HEK293 (cell line): ENCODE measurements around the gene COPZ1.
A peak's percentile ranks its signal among the peaks of the same experiment; 100 is the strongest.

Source experiments
- CTCF ChIA-PET: fragments of 350-600 bp; formaldehyde crosslinking; extraction: SDS; loops from one replicate; lab custom pipeline; 2021; ENCODE audit warnings: antibody characterized with exemption; lab: Yijun Ruan, JAX
- POLR2A ChIA-PET: fragments of 300-600 bp; formaldehyde crosslinking; extraction: SDS; loops from one replicate; lab custom pipeline; 2020; ENCODE audit warnings: antibody characterized with exemption, inconsistent platforms; lab: Yijun Ruan, JAX
- H3K27ac ChIP-seq: fragments of 200-500 bp; sonication (Bioruptor generic); 2 replicates; pipeline ENCODE4 v1.5.1; 2014; ENCODE audit warnings: low read depth, low read length, control low read depth, inconsistent platforms; ENCODE audit errors: extremely low read depth
- H3K36me3 ChIP-seq, 2 experiments: fragments of 200-500 bp in 1 of 2; sonication (Bioruptor generic) in 1 of 2; 1 replicate in 1 of 2; 2 replicates in 1 of 2; pipeline ENCODE4 v1.5.1; 2014 to 2017; ENCODE audit warnings: inconsistent platforms in 2 of 2, low read length in 2 of 2; ENCODE audit not compliant: control insufficient read depth in 2 of 2, insufficient read depth in 1 of 2
- H3K4me1 ChIP-seq: fragments of 200-500 bp; sonication (Bioruptor generic); 2 replicates; pipeline ENCODE4 v1.5.1; 2014; ENCODE audit warnings: mild to moderate bottlenecking, low read length, inconsistent platforms; ENCODE audit not compliant: control insufficient read depth, insufficient read depth
- H3K4me3 ChIP-seq: 2 replicates; pipeline ENCODE4 v1.5.1; 2011; ENCODE audit warnings: low read depth, mild to moderate bottlenecking, control low read depth, low read length, moderate library complexity
- H3K9me3 ChIP-seq: fragments of 200-500 bp; sonication (Bioruptor generic); 2 replicates; pipeline ENCODE4 v1.5.1; 2014; ENCODE audit warnings: low read depth, low read length, inconsistent platforms; ENCODE audit not compliant: control insufficient read depth, insufficient read depth
- ATF2 ChIP-seq: fragments of 450-650 bp; formaldehyde crosslinking; IDR thresholded peaks from 2 replicates; pipeline ENCODE4 v1.5.1; 2016; ENCODE audit warnings: missing biosample characterization, missing genetic modification characterization, low read depth
- BCL11B ChIP-seq: fragments of 450-650 bp; formaldehyde crosslinking; IDR thresholded peaks from 2 replicates; pipeline ENCODE4 v1.5.1; 2016; ENCODE audit warnings: low read depth, missing biosample characterization, missing genetic modification characterization
- GLIS1 ChIP-seq: fragments of 450-650 bp; formaldehyde crosslinking; IDR thresholded peaks from 2 replicates; pipeline ENCODE4 v1.5.1; 2016; ENCODE audit warnings: missing biosample characterization, missing genetic modification characterization
- HOXC10 ChIP-seq: sonication (generic); formaldehyde crosslinking; IDR thresholded peaks from 2 replicates; pipeline ENCODE4 v1.8.1; 2023; ENCODE audit warnings: mild to moderate bottlenecking, missing genetic modification reagents
- HOXD13 ChIP-seq: sonication (generic); formaldehyde crosslinking; IDR thresholded peaks from 2 replicates; pipeline ENCODE4 v1.8.0; 2022; ENCODE audit warnings: missing genetic modification reagents, borderline replicate concordance
- KLF16 ChIP-seq: fragments of 450-650 bp; formaldehyde crosslinking; IDR thresholded peaks from 2 replicates; pipeline ENCODE4 v1.5.1; 2017; ENCODE audit warnings: missing biosample characterization, missing genetic modification characterization
- KLF7 ChIP-seq: fragments of 450-650 bp; formaldehyde crosslinking; IDR thresholded peaks from 2 replicates; pipeline ENCODE4 v1.5.1; 2016; ENCODE audit warnings: missing biosample characterization, missing genetic modification characterization, borderline replicate concordance
- MEIS1 ChIP-seq: sonication (generic); formaldehyde crosslinking; IDR thresholded peaks from 2 replicates; pipeline ENCODE4 v1.8.1; 2022; ENCODE audit warnings: missing genetic modification reagents, mild to moderate bottlenecking, borderline replicate concordance
- OSR2 ChIP-seq: fragments of 450-650 bp; formaldehyde crosslinking; IDR thresholded peaks from 2 replicates; pipeline ENCODE4 v1.5.1; 2016; ENCODE audit warnings: missing biosample characterization, missing genetic modification characterization
- OVOL3 ChIP-seq: fragments of 450-650 bp; formaldehyde crosslinking; IDR thresholded peaks from 2 replicates; pipeline ENCODE4 v1.5.1; 2016; ENCODE audit warnings: missing biosample characterization, missing genetic modification characterization
- SP2 ChIP-seq: fragments of 450-650 bp; formaldehyde crosslinking; IDR thresholded peaks from 2 replicates; pipeline ENCODE4 v1.5.1; 2016; ENCODE audit warnings: missing biosample characterization, missing genetic modification characterization
- SP7 ChIP-seq: fragments of 450-650 bp; formaldehyde crosslinking; IDR thresholded peaks from 2 replicates; pipeline ENCODE4 v1.5.1; 2016; ENCODE audit warnings: missing biosample characterization, missing genetic modification characterization
- YY2 ChIP-seq: fragments of 450-650 bp; formaldehyde crosslinking; IDR thresholded peaks from 2 replicates; pipeline ENCODE4 v1.5.1; 2016; ENCODE audit warnings: missing biosample characterization, missing genetic modification characterization
- ZBTB6 ChIP-seq: fragments of 450-650 bp; formaldehyde crosslinking; IDR thresholded peaks from 2 replicates; pipeline ENCODE4 v1.5.1; 2017; ENCODE audit warnings: missing biosample characterization, missing genetic modification characterization
- ZBTB7A ChIP-seq: fragments of 450-650 bp; formaldehyde crosslinking; IDR thresholded peaks from 2 replicates; pipeline ENCODE4 v1.5.1; 2016; ENCODE audit warnings: low read depth, missing biosample characterization, missing genetic modification characterization
- ZEB2 ChIP-seq: fragments of 450-650 bp; formaldehyde crosslinking; IDR thresholded peaks from 2 replicates; pipeline ENCODE4 v1.5.1; 2016; ENCODE audit warnings: missing biosample characterization, missing genetic modification characterization
- ZFP37 ChIP-seq: fragments of 450-650 bp; formaldehyde crosslinking; IDR thresholded peaks from 2 replicates; pipeline ENCODE4 v1.5.1; 2016; ENCODE audit warnings: missing biosample characterization, missing genetic modification characterization
- ZIC2 ChIP-seq: fragments of 450-650 bp; formaldehyde crosslinking; IDR thresholded peaks from 2 replicates; pipeline ENCODE4 v1.5.1; 2016; ENCODE audit warnings: missing biosample characterization, missing genetic modification characterization
- ZNF138 ChIP-seq: fragments of 450-650 bp; formaldehyde crosslinking; IDR thresholded peaks from 2 replicates; pipeline ENCODE4 v1.5.1; 2016; ENCODE audit warnings: missing biosample characterization, missing genetic modification characterization, borderline replicate concordance
- ZNF311 ChIP-seq: fragments of 450-650 bp; formaldehyde crosslinking; IDR thresholded peaks from 2 replicates; pipeline ENCODE4 v1.5.1; 2017; ENCODE audit warnings: missing biosample characterization, missing genetic modification characterization, borderline replicate concordance
- ZNF335 ChIP-seq: fragments of 450-650 bp; formaldehyde crosslinking; conservative IDR thresholded peaks from 2 replicates; pipeline ENCODE4 v1.5.1; 2016; ENCODE audit warnings: missing biosample characterization, missing genetic modification characterization
- ZNF341 ChIP-seq: fragments of 450-650 bp; formaldehyde crosslinking; IDR thresholded peaks from 2 replicates; pipeline ENCODE4; 2016; ENCODE audit warnings: low read depth, missing biosample characterization, missing genetic modification characterization
- ZNF391 ChIP-seq: fragments of 450-650 bp; formaldehyde crosslinking; IDR thresholded peaks from 2 replicates; pipeline ENCODE4 v1.5.1; 2016; ENCODE audit warnings: low read depth, missing biosample characterization, missing genetic modification characterization, borderline replicate concordance
- ZNF394 ChIP-seq: fragments of 450-650 bp; formaldehyde crosslinking; IDR thresholded peaks from 2 replicates; pipeline ENCODE4 v1.5.1; 2016; ENCODE audit warnings: missing biosample characterization, missing genetic modification characterization, mild to moderate bottlenecking, moderate library complexity, borderline replicate concordance
- ZNF600 ChIP-seq: fragments of 450-650 bp; formaldehyde crosslinking; IDR thresholded peaks from 2 replicates; pipeline ENCODE4 v1.5.1; 2016; ENCODE audit warnings: missing biosample characterization, missing genetic modification characterization
- ZNF785 ChIP-seq: fragments of 450-650 bp; formaldehyde crosslinking; IDR thresholded peaks from 2 replicates; pipeline ENCODE4 v1.5.1; 2016; ENCODE audit warnings: missing biosample characterization, missing genetic modification characterization
- ZSCAN16 ChIP-seq: fragments of 450-650 bp; formaldehyde crosslinking; IDR thresholded peaks from 2 replicates; pipeline ENCODE4 v1.5.1; 2016; ENCODE audit warnings: missing biosample characterization, missing genetic modification characterization
- TF ChIP-seq, protein P1 (sequence below): fragments of 450-650 bp; formaldehyde crosslinking; IDR thresholded peaks from 2 replicates; pipeline ENCODE4 v1.5.0; 2017; ENCODE audit warnings: missing biosample characterization, missing genetic modification characterization, borderline replicate concordance
- TF ChIP-seq, protein P2 (sequence below): fragments of 450-650 bp; formaldehyde crosslinking; IDR thresholded peaks from 2 replicates; pipeline ENCODE4 v1.5.1; 2016; ENCODE audit warnings: missing biosample characterization, missing genetic modification characterization

COPZ1 gene

GRCh38 chr12:54279227-54279631 lies 45.7 kb upstream of the COPZ1 start (continued):
- TF ChIP-seq ZNF138 = no peak
- no peak for TF ChIP-seq KLF7 (tag by site-specific recombination)
- TF ChIP-seq ZEB2 (tag by site-specific recombination) = 0 out of 2 replicates have a peak, but pooled peaks have one; percentile 68
- TF ChIP-seq, protein P1, sequence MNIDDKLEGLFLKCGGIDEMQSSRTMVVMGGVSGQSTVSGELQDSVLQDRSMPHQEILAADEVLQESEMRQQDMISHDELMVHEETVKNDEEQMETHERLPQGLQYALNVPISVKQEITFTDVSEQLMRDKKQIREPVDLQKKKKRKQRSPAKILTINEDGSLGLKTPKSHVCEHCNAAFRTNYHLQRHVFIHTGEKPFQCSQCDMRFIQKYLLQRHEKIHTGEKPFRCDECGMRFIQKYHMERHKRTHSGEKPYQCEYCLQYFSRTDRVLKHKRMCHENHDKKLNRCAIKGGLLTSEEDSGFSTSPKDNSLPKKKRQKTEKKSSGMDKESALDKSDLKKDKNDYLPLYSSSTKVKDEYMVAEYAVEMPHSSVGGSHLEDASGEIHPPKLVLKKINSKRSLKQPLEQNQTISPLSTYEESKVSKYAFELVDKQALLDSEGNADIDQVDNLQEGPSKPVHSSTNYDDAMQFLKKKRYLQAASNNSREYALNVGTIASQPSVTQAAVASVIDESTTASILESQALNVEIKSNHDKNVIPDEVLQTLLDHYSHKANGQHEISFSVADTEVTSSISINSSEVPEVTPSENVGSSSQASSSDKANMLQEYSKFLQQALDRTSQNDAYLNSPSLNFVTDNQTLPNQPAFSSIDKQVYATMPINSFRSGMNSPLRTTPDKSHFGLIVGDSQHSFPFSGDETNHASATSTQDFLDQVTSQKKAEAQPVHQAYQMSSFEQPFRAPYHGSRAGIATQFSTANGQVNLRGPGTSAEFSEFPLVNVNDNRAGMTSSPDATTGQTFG (tag by site-specific recombination) = no peak
- no peak for TF ChIP-seq ZNF311 (tag by site-specific recombination)

GRCh38 chr12:54279632-54280467 lies 45.1 kb upstream of the COPZ1 start, which contains the start of gene CBX5:
Gene CBX5, minus strand, starts transcription at chr12:54280122. Its CDS starts 22,472 bp downstream, at chr12:54257650.
- peaks cover 5% of the 10 kb centered on the region for H3K4me1 ChIP-seq
- CTCF ChIA-PET = interaction anchor here (0.6 to 2.8 kb wide), 10 partner anchors 9 to 99 kb away, joined by 3 to 19 read pairs (median 6); partner anchors contain the start of gene COPZ1
- POLR2A ChIA-PET = interaction anchor here (0.6 to 4.5 kb wide), 43 partner anchors 10 to 280 kb away, joined by 3 to 113 read pairs (median 8); partner anchors contain the start of genes COPZ1, HOXC8, HOXC9 and NFE2
- TF ChIP-seq SP7 (tag by site-specific recombination) (peak; percentile 81), ZNF391 (tag by site-specific recombination) (0 out of 2 replicates have a peak, but pooled peaks have one; percentile 25), BCL11B (0 out of 2 replicates have a peak, but pooled peaks have one; percentile 41), ZNF600 (tag by site-specific recombination) (peak; percentile 97), HOXD13 (CRISPR knock-in tag) (no peak), ZSCAN16 (tag by site-specific recombination) (0 out of 2 replicates have a peak, but pooled peaks have one; percentile 33), ZIC2 (tag by site-specific recombination) (no peak), ATF2 (tag by site-specific recombination) (no peak), ZNF335 (tag by site-specific recombination) (peak; percentile 99), OVOL3 (peak; percentile 66; the same call in 1 of the 2 replicates), HOXC10 (no peak), ZBTB7A (0 out of 2 replicates have a peak, but pooled peaks have one; percentile 23), GLIS1 (tag by site-specific recombination) (peak; percentile 30; the same call in 1 of the 2 replicates), KLF16 (tag by site-specific recombination) (peak; percentile 61), OSR2 (tag by site-specific recombination) (peak; percentile 40; the same call in 1 of the 2 replicates), ZNF785 (no peak), YY2 (tag by site-specific recombination) (peak; percentile 80; the same call in 1 of the 2 replicates), ZFP37 (tag by site-specific recombination) (peak; percentile 90), MEIS1 (no peak), SP2 (tag by site-specific recombination) (peak; percentile 97), ZNF341 (tag by site-specific recombination) (peak; percentile 73), ZBTB6 (0 out of 2 replicates have a peak, but pooled peaks have one; percentile 31), ZNF394 (tag by site-specific recombination) (peak; percentile 86; the same call in 1 of the 2 replicates)
- TF ChIP-seq, protein P2, sequence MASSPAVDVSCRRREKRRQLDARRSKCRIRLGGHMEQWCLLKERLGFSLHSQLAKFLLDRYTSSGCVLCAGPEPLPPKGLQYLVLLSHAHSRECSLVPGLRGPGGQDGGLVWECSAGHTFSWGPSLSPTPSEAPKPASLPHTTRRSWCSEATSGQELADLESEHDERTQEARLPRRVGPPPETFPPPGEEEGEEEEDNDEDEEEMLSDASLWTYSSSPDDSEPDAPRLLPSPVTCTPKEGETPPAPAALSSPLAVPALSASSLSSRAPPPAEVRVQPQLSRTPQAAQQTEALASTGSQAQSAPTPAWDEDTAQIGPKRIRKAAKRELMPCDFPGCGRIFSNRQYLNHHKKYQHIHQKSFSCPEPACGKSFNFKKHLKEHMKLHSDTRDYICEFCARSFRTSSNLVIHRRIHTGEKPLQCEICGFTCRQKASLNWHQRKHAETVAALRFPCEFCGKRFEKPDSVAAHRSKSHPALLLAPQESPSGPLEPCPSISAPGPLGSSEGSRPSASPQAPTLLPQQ (tag by site-specific recombination) = peak; percentile 58

More at GRCh38 chr12:54279632-54280467, 45.1 kb upstream of the COPZ1 start, which contains the start of gene CBX5:
- Histone ChIP-seq H3K9me3 (no peaks in the 10 kb centered on the region), H3K27ac (peak within 1 kb of the TSS; percentile 94), H3K4me3 (peak within 1 kb of the TSS; percentile 99), H3K36me3 (peaks cover 20 to 56% of the 10 kb centered on the region in 2 experiments)
